Neural progenitor cell (in vitro differentiated cells): Measurements from ENCODE around the gene KIAA1958.

Experiments
- CTCF ChIP-seq: fragments of 200-600 bp; sonication (generic); IDR thresholded peaks from 2 replicates; pipeline ENCODE4 v1.5.1; 2017; ENCODE audit warnings: antibody characterized with exemption, mild to moderate bottlenecking
- EZH2 ChIP-seq: fragments of 200-600 bp; sonication (generic); IDR thresholded peaks from 2 replicates; pipeline ENCODE4 v1.6.1; 2017; ENCODE audit warnings: antibody characterized with exemption, mild to moderate bottlenecking, moderate library complexity
- EZH2phosphoT487 ChIP-seq: fragments of 200-600 bp; sonication (generic); IDR thresholded peaks from 2 replicates; pipeline ENCODE4 v1.6.1; 2017; ENCODE audit warnings: antibody characterized with exemption

GRCh38 chr9:112648624-112649023, 162.0 kb downstream of the KIAA1958 start:
- TF ChIP-seq EZH2phosphoT487 (no peak), CTCF (no peak), EZH2 (no peak)
